Glomerular visceral epithelial cell (primary cell): ENCODE results near the gene SLC35E3.
A peak's percentile ranks its signal among the peaks of the same experiment; 100 is the strongest.
"Not testable (repeated sequence)": the region's sequence is repeated elsewhere in the genome, so short reads cannot be mapped to it uniquely, and the experiment has no call there.

Source experiments
- DNase-seq: peaks from one replicate; pipeline ENCODE4 v3.0.0-alpha.2; 2016; ENCODE audit errors: extremely low spot score

The SLC35E3 gene

DNA sequence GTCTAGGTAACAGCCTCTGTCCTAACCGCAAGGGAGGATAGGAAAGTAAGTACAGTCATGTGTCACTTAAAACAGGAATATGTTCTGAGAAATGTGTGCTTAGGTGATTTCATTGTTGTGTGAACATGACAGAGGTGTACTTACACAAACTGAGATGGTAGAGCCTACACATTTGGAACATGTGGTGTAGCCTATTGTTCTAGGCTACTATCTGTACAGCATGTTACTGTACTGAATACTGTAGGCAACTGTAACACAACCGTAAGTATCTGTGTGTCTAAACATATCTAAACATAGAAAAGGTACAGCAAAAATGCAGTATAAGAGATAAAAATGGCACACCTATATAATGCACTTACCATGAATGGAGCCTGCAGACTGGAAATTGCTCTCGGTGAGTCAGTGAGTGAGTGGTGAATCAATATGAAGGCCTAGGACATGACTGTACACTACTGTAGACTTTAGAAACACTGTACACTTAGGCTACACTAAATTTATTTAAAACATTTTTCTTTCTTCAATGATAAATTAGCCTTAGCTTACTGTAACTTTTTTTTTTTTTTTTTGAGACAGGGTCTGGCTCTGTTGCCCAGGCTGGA lies 48.8 kb downstream of the SLC35E3 start:
- peak; percentile 27 for DNase-seq

GRCh38 chr12:68796399-68796798 lies 50.4 kb downstream of the SLC35E3 start:
- no peak for DNase-seq

DNA sequence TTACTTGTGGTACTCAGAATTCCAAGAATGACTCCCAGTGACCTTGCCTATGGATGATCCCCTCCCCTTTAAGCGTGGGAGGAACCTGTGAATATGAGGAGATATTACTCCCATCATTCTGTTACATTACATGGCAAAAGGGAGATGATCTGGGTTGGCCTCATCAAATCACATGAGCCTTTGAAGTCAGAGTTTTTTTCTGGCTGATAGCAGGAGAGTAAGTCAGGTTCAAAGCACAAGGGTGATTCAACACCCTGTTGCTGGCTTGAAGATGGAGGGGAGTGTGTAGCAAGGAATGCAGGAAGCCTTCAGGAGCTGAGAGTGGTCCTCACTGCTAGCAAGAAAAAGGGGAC lies 52.9 kb downstream of the SLC35E3 start:
- no peak for DNase-seq

- no peak for DNase-seq
These were observed 54.3 kb downstream of the SLC35E3 start for GRCh38 chr12:68800294-68800693.

- DNase-seq, result not testable (repeated sequence)
These were observed 55.1 kb downstream of the SLC35E3 start for GRCh38 chr12:68801124-68801523.

DNA sequence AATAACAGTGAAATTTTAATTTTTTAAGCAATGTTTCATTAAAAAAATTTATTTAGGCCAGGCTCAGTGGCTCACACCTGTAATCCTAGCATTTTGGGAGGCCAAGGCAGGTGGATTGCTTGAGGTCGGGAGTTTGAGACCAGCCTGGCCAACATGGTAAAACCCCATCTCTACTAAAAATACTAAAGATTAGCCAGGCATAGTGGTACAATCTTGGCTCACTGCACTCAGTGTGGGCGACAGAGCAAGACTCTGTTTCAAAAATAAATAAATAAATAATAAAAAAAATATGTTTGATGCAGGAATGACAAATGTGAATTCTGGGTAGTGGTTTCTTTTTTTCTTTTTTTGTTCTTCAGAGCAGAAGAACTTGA lies 56.4 kb downstream of the SLC35E3 start:
- not testable (repeated sequence) for DNase-seq

GRCh38 chr12:68802911-68803651 lies 57.1 kb downstream of the SLC35E3 start:
- DNase-seq, result not testable (repeated sequence)

DNA sequence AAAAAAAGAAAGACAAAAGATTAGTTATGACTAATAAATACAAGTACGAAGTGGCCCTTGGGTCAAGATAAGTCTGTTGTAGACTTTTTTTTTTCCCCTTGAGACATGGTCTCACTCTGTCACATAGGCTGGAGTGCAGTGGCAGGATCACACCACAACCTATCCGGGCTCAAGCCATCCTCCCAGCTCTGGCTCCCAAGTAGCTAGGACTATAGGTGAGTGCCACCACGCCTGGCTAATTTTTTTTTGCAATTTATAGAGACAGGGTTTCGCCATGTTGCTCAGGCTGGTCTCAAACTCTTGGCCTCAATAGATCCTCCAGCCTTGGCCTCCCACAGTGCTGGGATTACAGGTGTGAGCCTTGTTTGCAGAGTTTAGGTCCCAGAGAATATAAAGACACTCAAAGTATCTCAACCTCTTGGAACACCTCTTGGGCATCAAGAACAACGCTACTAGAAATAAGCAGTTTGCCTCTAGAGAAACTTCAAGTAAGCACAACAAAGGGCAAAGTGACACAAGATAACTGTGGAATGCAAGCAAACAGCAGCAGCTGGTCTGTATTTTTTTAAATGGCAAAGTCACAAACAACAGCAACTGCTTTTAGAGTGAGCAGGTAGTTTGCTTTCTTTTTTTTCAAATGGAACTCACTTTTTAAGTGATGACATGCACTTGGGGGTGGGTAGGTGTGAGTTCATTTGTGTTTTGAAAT lies 58.1 kb downstream of the SLC35E3 start:
- no peak for DNase-seq

GRCh38 chr12:68804657-68805591 lies 58.9 kb downstream of the SLC35E3 start:
- DNase-seq, result no peak

DNA sequence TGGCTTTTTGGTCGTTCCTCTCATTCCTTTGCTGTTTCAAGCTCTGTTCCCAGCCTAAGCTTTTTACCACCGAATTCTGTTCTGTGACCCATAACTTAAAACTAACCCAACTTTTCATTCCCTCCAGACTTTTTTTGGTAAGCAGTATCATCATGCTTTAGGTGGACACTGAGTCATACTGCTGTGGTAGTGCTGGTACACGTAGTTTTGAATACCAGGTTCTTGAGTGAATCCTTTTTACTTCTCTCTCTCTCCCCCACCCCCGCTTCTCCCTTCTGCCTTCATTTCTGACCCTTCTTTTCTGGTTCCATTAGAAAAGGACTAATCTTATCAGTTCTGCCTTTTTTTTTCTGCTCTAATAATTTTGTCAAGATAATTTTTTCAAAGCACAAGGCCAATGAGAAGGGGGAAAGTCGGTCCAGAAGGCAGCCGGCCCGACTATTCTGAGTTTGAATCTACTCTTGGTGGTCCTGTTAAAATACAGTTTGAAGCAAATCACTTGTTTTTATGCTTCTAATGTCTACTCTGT lies 59.7 kb downstream of the SLC35E3 start:
- no peak for DNase-seq

DNA sequence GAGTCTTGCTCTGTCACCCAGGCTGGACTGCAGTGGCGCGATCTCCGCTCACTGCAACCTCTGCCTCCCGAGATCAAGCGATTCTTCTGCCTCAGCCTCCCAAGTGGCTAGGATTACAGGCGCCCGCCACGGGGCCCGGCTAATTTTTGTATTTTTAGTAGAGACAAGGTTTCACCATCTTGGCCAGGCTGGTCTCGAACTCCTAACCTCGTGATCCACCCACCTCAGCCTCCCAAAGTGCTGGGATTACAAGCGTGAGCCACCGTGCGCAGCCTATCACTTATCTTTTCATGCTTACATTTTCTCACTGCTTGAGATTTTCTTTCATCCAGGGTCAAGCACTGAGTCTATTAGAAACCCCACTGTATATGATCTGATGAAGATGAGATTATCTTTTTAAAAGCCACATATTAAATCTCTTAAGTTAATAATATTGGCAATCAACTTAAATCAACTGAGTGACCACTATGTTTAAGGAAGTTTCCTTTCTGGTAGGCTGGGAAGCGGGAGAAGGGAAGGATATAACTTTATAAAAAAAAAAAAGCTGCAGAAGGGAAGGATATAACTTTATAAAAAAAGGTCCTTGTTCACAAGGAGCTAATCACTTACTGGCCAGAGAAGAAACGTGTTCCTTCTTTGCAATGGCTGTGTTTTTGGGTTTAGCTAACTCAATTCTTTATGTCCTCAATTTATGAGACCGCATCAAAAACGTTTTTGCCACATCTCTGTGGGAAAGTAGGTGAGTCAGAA lies 60.7 kb downstream of the SLC35E3 start:
- no peak for DNase-seq

DNA sequence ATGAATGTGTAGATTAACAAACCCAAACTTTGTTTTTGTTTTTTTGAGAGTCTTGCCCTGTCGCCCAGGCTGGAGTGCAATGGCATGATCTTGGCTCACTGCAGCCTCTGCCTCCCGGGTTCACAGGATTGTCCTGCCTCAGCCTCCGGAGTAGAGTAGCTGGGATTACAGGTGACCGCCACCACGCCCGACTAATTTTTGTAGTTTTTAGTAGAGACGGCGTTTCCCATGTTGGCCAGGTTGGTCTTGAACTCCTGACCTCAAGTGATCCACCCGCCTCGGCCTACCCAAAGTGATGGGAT lies 61.2 kb downstream of the SLC35E3 start:
- not testable (repeated sequence) for DNase-seq

DNA sequence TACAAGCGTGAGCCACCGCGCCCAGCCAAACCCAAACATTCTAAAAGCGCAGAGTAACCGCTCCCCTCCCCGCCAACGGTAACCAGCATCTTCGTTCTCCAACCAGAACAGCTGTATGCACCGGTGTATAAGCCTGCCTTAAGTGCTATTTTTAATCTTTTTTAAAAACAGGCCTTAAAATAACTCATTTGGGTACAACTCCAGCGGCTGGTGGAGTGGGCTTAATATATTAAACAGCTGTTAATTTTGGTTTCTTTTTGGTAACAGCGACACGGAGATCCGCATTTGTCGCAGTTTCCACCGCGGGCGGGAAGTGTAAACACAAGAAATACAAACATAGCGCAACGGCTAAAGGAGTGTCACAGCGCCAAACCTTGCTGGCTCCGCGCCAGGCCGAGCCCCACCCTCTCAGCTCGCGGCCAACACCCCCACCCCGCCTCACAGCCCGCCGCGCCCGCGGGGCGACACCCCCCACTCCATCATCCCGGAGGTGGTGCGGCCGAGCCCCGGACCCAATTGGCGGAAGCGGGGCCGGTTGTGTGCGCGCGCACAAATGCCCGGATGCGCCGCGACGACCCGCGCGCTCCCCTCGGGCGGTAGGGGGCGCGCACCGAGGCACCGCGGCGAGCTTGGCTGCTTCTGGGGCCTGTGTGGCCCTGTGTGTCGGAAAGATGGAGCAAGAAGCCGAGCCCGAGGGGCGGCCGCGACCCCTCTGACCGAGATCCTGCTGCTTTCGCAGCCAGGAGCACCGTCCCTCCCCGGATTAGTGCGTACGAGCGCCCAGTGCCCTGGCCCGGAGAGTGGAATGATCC lies 61.8 kb downstream of the SLC35E3 start, which contains the start of gene MDM2:
TSS of gene MDM2 (plus strand) at position 602 of the 812 bp plus-strand sequence. CDS start 301 bp downstream, outside the sequence.
- DNase-seq, result peak; percentile 89

GRCh38 chr12:68808388-68809189 lies 62.6 kb downstream of the SLC35E3 start:
- peak; percentile 93 for DNase-seq

GRCh38 chr12:68809190-68810026 lies 63.4 kb downstream of the SLC35E3 start:
- no peak for DNase-seq

DNA sequence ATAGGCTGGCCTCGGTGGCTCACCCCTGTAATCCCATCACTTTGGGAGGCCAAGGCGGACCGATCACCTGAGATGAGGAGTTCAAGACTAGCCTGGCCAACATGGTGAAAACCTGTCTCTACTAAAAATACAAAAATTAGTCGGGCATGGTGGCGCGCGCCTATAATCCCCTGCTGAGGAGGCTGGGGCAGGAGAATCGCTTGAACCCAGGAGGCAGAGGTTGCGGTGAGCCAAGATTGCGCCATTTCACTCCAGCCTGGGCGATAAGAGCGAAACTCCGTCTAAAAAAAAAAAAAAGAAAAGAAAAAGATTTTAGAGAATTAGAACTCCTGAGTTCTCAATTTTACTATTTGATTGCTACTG lies 64.0 kb downstream of the SLC35E3 start:
- DNase-seq, result not testable (repeated sequence)

- not testable (repeated sequence) for DNase-seq
These were observed 65.6 kb downstream of the SLC35E3 start for GRCh38 chr12:68811573-68811972.

DNA sequence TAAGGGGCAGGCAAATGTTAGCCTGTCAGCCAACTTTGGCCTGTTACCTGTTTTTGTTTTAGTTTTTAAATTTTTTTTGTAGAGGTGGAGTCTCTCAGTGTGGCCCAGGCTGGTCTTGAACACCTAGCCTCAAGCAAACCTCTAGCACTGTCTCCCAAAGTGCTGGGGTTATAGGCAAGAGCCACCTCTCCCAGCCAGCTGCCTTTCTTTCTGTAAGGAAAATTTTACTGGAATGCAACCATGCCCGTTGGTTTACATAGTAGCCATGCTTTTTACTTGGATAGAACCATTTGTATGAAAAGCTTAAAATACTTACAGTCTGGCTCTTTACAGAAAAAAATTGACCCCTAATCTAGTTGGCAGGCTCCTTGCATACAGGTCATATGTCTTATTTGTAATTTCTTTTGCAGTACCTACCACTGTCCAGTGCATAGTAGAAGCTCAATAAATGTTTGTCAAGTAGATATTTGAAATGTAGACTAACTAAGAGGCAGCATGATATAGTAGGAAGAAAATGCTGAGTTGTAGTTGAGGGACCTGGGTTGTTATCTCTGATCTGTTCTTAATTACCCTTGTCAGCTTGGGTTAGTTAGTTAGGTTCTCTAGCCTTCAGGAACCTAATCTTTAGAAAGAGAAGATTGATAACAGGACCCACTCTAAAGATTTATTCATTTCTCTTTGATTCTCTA lies 66.7 kb downstream of the SLC35E3 start:
- DNase-seq, result no peak
